ENCODE measurements around the gene C20orf144. TPM values are rescaled to one million over a fixed set of nuclear protein-coding genes. Genes with fewer than 3 reads are reported as not detected.

The C20orf144 gene
- polyA plus RNA-seq, 1 donor, result 0.12 TPM

DNA sequence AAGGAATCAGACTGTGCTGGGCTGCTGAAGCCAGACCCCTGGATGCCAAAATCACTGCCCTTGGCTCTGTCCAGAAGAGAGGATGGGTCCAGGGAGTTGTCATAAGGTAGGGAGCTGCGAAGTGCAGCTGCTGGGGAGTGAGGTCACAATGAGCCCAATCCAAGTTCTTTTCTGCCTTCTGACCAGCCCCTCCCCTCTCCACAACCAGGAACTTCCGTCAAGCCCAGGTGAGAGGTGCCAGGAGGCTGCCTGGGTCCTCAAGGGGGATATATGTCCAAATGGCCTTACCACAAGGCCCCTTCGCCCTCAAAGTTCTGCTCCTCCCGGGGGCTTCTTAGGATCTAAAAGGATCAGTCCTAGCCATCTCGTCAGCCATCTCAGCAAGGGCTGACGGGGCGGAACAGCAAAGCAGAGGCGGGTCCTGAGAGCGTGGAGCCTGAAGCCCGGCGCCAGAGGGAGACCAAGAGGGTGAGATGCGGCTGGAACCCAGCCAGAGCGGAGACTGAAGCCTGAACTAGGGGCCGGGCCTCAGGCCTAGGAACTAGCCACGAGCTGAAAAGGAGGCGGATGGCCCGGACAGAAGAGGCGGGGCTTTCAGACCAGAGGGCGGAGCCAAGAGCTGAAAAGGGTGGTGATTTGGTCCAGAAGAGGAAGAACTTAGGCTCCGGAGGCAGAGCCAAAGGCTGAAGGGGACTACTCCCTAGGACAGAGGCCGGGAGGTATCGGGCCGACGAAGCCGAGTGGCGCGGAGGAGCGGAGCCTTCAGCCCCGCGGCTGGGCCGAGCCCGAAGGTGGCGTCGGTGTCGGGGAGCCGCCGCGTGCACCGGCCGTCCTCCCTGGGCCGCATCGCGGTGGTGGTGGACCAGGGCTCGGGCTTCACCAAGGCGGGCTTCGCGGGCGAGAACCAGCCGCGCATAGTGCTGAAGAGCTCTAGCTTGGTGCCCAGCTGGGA, 4.4 kb downstream of the C20orf144 start, which contains the start of gene ACTL10:
Gene ACTL10 (plus strand): TSS at position 651 of the 952 bp plus-strand sequence. CDS start 555 bp downstream, outside the sequence.
- peak; percentile 89 for DNase-seq

DNA sequence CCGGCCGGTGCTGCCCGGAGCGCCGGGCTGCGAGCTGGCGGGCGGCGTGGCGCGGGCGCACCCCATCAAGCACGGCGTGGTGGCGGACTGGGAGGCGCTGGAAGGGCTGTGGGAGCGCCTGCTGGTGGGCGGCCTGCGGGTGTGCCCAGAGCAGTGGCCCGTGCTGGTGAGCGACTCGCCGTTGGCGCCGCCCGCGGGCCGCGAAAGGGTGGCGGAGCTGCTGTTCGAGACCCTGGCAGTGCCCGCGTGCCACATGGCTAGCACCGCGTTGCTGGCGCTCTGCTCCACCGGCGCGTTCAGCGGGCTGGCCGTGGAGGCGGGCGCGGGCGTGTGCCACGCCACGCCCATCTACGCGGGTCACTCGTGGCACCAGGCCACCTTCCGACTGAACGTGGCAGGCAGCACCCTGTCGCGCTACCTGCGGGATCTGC, 5.1 kb downstream of the C20orf144 start:
- no peak for DNase-seq

DNA sequence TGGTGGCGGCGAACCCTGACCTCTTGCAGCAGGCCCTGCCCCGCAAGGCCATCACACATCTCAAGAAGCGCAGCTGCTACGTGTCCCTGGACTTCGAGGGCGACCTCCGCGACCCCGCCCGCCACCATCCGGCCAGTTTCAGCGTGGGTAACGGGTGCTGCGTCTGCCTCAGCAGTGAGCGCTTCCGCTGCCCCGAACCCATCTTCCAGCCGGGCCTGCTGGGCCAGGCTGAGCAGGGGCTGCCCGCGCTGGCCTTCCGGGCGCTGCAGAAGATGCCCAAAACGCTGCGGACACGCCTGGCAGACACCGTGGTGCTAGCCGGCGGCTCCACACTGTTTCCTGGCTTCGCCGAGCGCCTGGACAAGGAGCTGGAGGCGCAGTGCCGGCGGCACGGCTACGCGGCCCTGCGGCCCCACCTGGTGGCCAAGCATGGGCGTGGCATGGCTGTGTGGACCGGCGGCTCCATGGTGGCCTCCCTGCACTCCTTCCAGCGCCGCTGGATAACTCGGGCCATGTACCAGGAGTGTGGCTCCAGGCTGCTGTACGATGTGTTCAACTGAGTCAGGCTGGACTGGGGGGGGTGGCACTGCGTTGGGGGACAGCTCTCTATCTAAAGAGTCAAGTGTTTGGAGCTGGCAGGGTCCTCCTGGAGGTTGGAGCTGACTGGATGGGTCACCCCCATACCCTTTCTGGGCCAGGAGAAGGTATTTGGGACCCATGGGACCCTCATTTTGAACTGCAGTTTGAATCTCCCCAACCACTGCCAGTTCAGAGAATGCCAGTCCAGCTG, 5.7 kb downstream of the C20orf144 start:
- DNase-seq, result peak; percentile 84

DNA sequence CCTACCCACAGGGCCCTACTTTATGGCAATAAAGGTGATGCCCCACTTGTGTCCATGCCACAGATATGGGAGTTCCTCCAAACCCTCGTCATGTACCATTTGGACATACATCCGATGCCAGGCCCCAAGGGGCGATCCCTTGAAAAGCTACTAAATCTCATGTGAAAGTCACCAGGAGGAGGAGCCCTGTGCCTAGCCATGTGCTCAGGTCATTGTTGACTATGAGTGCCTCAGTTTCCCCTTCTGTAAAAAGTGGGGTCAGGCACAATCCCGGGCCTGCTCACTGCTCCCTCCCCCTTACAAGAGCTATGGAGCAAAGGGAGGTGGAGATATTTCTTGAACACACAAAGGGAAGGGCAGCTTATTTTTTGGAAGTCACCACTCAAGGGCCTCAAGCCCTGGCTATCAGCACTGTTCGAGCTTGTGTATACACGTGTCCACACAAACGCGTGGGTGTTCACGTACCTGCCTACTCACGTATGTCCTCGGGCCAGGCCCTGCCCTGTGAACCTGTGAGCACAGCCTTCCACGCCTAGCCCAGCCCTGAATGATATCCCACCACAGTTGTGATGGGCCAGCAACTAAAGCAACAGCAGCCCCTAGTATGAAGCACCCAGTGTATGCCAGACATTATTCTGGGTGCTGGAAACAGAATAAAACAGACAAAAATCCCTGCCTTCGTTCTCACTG, 6.5 kb downstream of the C20orf144 start:
- DNase-seq, result no peak

DNA sequence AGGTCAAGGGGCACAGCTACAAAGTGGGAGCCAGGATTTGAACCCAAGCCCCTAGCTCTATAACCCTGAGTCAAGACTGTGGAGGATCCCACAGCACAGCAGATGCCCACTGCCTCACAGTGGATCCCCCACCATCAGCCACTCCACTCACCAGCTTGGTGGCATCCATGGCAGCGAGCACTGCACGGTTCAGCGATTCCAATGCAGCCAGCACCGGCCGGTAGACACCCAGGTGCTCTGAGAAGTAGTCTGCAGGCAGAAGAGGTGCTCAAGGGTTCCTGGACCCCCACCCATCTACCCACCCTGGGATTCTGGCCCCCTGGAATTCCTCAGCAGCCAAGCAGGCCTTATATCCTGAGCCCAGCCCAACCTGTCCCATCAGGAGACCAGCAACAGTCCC, 7.1 kb downstream of the C20orf144 start:
- no peak for DNase-seq

DNA sequence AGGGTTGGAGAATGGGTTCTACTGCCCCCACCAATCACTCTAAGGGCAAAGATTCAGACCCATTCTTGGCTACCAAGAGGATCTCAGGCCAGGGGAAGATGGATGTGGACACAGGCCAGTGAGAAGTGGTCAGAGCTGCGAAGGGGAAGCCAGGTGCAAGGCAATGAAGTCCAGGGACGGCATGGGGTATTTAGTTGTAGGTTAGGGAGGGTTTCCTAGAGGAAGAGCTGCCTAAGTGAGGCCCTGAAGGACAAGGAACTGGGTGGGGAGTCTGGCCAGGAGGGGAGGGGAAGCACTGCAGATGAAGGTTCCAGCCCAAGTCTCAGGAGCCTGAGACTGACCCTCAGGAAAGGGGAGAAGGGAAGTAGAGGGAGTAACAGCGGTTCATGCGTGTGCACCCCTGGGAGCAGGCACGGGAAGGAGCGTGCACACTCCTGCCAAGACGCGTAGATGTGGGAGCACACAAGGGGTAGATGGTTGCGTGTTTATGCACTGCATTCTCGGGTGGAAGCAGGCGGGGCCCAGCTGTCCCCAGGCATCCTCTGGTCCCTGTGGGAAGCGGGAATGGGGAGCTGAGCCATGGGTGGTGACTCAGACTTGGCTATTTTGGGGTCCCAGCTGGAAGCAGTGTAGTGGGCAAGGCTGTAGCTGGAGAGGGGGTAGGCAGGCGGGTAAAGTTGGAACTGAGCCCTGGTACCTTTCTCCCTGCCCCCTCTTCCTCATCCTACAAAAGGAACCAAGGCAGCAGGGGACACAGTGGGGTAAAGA, 7.9 kb downstream of the C20orf144 start:
- DNase-seq, result no peak

DNA sequence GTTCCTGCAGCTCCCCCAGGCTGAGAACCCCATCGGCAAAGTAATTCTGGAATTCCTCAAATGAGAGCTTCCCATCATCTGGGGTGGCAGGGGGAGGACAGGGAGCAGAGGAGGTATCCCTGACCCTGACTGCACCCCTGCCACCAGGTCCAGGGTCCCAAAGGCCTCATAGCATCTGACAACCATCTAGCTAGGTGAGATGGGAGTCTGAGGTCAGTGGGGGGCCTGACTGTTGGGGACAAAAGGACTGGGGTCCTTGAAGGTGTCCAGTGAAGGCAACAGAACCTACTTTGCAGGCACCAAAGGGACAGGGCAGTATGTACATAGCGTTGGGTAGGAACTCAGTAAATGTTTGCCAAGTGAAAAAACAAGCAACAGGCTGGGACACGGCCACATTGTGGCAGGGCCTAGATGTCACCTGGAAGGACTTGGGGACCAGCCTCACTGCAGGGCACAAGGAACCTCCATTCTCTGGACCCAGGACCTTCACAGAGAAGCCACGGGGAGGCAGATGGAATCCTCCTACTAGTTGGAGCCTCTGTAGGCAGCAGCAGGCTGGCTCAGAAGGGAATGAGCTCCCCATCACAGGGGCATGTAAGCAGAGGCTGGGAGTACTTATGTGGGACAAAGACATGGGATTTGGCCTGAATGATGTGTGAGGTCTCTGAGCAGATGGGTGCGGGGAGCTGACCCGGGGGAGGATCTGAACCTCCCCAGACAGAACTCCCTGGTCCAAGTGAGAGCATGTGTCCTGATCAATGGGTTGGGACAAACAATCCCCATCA, 8.8 kb downstream of the C20orf144 start:
- no peak for DNase-seq

DNA sequence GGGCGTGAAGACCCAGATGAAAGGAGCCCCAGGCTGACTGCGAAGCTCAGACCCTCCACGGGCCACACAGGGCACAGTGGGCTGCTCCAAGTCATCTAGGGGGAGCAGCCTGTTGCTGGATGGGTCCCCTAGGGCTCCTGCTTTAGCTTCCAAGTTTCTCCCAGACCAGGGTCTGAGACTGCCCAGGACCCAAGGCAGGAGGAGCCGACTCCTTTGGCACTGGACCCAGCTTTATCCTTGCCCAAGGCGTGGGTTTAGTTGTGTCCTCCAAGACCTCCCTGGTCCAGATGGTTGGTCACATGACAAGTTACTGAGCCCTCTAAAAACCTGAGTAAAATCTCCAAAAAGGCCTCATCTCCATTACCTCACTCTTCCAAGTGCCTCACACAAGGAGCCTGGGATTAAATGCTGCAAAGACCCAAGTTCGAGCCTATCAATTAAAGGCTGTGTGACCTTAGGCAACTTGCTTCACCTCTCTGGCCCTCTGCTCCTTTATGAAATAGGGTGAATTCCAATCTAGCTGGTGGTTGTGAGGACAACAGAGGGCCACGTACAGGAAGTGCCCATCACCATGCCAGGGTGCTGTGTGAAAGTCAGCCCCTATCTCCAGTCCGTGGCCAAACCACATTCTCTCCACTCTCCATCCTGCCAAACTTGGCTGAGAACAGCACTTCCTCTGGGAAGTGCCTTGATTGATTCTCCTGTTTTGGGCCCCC, 9.6 kb downstream of the C20orf144 start:
- DNase-seq, result no peak

DNA sequence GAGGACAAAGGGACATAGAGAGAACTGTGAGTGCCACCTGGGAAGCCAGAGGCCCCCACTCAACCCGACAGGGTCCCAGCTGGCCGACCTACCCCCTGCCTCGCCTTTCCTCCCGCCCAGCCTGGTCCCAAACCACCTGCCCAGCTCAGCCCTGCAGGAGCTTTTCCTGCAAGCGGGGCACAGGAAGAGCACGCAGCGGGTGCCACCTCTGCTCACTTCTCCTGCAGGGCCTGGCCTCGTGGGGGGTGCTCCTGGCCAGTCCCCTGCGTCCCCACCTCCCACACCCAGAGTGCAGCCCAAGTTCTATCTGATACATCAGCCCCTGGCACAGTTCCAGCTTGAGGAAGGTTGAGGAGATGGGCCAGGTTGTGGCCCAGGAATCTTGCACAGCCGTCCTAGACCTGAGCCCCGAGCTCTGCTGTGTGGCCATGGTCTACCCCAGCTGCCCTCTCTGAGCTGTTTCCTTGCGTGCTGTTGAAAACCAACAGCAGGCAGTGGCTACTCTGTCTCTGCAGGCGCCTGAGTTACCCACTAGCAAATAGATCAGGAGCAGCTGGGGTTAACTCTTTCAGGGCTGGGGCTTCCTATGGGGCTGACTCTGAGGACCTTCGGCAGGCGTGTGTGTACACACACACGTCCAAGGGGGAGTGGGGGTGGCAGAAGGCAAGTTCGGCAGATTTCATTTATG, 10.4 kb downstream of the C20orf144 start:
- DNase-seq, result no peak

DNA sequence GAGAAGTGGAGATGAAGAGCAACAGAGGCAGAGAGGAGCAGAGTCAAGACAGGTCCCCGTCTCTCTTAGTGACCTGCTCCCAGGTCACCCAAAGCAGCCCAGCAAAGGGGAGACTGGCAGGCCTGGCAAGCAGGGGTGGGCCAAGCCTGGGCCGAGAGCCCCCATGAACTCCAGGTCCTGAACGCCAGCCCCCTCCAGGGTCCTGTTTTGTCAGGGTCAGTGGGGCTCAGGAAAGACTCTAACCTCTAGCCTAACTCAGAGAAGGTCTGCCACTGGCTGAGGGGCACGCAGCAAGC, 10.9 kb downstream of the C20orf144 start:
- no peak for DNase-seq

DNA sequence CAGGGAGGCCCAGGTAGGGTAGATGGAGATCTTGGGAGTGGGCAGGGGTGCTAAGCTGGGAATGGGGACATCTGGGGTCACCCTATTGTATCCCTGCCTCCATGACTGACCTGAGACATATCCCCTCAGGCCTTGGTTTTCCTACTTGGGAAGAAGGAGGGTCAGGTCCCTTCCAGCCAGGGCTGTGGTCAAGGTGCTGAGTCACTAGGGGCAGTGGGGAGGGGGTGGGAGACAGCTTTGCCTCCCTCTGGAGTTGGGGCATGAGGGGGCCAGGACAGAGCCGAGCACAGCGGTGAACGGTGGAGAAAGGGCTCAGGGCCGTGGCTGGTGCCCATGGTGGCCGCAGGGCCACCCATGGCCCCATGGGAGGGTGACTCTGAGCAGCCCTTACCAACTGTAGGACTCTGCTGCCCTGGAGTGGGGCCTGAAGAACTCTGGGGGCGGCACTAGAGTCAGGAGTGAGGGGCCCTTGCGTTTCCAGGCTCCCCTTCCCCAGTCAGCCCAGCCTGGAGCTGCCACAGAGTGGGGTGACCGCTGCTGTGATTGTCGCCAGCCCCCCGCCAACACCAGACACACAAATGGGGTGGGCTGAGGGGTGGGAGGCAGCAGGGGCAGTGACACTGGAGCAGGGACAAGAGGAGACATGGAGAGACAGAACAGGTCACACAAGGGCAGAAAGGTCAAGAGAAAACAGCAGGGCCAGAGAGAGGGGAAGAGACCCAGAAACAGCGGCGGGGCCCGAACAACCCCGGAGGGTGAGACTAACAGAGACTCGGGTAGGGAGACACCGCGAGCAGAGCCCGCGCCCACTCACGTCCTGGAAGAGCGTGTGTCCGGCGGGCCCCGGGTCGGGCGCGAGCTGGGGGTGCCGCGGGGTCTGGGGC, 11.5 kb downstream of the C20orf144 start:
- no peak for DNase-seq

DNA sequence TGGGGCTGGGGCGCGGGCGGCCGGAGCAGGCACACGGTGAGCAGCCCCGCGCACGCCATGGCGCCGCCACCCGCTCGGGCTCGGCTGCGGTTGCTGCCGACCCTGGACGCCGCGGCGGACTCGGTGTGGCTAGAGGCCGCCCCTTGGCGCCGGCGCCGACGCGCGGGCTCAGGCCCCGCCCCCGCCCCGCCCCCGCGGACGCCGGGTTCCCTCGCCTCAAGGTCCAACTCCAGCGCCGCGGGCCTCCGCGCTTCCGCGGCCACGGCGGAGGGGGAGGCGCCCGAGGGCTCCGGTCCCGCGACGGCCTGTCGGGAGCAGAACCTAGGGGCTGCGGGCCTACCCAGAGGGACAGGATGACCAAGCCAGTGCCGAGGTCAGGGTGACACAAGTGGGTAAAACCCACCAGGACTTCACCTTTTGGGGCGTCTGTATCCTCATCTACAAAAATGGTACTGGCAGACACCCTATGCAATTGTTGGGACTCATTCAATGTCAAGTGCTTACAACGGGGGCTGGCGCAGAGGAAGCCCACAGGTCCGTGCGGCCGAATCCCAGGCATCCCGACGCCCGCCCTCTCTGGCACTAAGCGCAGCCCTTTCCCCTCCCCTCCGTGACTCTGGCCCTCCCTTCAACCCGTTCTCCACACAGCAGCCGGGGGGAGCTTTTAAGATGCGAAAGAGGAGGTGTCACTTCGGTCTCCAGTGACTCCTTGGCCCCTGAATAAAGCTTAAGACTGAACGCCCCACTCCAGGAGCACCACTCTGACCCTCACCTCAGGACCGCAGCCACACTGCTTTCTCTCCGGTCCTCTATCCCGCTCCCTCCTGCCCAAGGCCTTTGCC, 12.4 kb downstream of the C20orf144 start, which contains the start of gene NECAB3:
Gene NECAB3 (minus strand): TSS at position 135 of the 842 bp plus-strand sequence. CDS start 76 bp downstream, at position 59.
- DNase-seq, result peak; percentile 85

DNA sequence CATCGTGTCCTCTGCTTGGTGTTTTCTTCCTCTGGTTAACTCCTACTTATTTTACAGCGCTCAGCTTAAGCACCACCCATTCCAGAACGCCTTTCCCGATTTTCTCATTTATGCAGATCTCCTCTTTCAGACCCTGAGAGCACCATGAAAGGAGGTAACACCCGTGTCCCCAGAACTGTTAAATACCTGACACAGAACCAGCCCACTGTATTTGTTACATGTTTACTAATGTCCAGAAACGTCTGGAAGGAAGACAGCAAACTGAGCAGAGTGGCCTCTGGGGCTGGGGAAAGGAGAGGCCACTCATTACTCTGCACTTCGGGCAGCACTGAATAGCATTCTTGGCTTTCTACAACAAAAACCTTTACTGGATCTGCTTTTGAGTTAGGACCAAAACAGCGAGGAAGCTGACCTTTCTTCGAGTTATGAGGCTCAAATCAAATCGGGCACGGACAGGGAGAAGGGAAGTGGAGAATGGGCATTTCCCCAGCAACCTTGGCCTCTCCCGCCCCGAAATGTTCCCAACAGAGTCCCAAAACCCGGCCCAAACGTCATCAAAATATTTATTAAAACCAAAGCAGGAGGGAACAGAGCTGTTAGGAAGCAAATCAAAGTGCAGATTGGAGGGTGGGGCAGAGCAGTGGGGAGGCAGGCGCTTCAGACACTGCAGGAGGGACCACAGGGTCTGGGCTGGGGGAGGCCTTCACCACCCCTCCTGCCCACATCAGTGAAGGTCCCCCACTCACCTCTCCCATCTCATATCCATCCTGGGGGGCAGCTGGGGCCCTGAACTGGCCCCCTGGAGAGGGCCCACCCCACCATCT, 13.2 kb downstream of the C20orf144 start:
- peak; percentile 46 for DNase-seq

DNA sequence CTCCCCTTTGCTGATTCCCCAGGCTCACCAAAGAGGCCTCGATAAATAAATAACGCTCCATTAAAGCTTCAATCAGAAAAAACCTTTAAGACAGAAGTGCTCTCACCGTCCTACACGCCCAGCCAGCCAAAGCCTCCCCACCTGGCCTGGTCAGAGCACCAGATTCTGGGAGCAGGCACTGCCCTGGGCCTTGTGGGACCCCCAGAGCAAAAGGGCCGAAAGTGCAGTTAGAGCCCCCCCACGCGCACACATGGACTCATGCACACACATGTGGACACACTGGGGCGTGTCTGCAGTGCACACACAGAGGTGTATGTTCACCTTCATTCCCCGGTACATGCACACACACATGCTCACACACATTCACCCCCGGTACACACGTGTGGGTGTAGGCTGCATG, 14.0 kb downstream of the C20orf144 start:
- no peak for DNase-seq

DNA sequence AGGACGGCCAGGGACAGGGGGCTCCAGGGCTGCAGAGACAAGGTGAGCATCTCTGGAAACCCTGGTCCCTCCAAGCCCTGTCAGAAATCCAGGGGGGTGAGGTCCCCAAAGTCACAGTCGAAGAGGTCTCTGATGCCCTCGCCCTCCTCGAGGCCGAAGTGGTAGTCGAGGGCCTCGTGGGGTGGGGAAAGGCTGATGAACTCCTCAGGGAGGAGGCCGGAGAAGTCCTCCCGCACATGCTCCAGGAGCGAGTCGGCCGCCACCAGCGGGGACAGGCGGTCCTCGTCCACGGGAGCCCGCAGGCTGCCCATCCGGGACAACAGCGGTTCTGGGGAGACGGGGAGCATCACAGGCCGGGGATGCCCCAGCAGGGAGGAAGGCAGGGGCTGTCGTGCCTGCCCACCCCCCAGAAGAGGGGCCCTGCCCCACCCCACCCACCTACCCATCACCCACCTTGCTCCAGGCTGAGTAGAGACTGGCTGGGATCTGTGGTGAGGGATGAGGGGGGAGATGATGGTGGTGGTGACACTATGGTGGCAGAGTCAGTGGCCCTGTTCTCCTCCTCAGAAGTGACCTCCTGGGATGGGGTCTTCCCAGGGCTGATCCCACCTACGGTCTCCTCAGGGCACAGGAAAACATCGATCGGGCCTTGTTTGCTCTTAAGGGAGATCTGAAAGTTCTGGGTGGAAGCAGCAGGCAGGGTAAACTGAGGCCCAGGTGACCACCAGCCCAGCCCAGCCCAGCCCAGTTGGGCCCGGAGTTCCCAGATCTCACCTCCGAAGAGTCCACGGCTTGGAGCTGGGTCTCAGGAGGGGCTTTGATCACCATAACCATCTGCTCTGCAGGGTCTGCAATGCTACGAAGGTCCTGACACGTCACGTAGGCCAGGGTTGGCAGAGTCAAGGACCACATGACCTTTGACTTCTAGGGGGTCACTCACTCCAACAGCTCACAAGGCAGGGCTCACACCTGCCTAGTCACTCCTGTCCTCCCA, 14.8 kb downstream of the C20orf144 start:
- no peak for DNase-seq
